ENCODE data around the gene COBL.

DNA sequence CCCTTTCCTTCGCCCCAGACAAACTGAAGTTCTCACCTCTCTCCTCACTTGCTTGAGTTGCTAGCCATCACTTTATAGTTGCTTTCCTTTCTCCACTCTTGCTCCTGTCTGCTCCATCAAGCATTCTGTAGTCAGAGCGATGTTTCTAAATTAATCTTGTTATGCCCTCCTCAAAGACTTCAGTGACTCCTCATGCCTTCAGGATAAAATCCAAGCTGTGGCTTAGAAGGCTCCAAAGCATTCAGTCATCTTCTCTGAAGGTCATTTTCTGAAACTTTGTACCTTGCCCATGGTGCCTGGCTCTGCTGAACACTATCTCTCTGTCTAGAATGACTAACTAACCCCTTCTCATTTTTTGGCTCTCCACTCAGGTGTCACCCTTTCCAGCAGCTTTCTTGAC lies 311.5 kb downstream of the COBL start:
- TF ChIP-seq, protein P1, sequence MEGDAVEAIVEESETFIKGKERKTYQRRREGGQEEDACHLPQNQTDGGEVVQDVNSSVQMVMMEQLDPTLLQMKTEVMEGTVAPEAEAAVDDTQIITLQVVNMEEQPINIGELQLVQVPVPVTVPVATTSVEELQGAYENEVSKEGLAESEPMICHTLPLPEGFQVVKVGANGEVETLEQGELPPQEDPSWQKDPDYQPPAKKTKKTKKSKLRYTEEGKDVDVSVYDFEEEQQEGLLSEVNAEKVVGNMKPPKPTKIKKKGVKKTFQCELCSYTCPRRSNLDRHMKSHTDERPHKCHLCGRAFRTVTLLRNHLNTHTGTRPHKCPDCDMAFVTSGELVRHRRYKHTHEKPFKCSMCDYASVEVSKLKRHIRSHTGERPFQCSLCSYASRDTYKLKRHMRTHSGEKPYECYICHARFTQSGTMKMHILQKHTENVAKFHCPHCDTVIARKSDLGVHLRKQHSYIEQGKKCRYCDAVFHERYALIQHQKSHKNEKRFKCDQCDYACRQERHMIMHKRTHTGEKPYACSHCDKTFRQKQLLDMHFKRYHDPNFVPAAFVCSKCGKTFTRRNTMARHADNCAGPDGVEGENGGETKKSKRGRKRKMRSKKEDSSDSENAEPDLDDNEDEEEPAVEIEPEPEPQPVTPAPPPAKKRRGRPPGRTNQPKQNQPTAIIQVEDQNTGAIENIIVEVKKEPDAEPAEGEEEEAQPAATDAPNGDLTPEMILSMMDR (IDR thresholded peaks at IDR 0.05; ENCODE audit: low read depth, low read length, poor library complexity, severe bottlenecking), result no peak
- no peak for TF ChIP-seq EZH2phosphoT487 (IDR thresholded peaks at IDR 0.05; ENCODE audit: borderline replicate concordance, low read length)
